SKM-1 treated with dmso at 0.1 percent for 144 hours (cell line): ENCODE measurements around the gene HAGHL.
"Not testable (repeated sequence)": the region's sequence is repeated elsewhere in the genome, so short reads cannot be mapped to it uniquely, and the experiment has no call there.

ENCODE experiments used
- DNase-seq: peaks from one replicate; lab custom pipeline; 2025; ENCODE audit not compliant: unreplicated experiment; lab: John Stamatoyannopoulos, UW

Gene HAGHL

DNA sequence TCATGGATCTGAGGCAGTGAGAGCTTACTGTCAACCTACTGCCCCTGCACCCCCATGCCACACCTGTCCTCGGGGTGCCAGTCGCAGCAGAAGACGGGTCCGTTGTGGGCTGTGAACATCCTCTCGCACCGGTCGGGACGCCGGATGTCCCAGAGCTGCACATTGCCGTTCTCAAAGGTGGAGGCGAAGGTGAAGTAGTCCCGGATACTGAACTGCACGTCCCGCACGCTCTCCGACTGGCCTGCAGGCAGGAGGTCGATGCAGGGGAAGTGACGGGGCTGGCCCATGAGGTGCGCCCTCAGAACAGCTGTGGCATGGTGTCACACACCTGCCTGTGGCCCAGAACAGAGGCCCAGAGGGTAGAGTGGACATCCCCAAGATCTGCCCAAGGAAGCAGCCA lies 39.4 kb upstream of the HAGHL start:
- no peak for DNase-seq

DNA sequence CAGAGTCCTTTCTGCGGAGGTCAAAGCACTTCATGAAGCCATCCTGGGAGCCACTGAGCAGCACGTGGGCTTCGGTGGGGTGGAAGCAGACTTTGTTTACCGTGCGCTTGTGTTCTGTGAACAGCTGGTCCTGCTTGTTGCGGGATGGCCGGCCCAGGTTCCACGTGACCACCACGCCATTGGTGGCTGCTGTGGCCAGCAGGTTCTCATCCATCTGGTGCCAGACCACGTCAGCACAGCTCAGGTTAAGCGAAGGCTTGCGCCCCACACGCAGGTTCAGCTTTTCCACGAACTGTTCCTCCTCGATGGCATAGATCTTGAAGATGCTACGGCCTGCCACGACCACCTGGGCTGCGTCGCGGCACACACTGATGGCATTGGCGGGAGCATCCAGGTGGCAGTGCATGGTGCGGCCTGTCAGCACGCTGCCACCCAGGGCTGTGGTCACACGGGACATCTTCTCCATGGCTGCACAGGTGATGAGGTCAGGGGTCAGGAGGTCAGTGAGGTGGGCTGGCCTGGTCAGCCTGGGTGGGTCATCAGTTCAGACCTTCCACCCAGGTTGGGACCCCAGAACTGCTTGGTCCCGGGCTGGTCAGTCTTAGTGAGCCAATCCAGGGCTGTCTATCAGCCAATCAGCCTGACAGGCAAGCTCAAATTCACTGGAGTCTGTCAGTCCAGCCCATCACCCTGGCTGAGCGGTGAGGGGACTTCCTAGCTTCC lies 37.6 kb upstream of the HAGHL start:
- no peak for DNase-seq

DNA sequence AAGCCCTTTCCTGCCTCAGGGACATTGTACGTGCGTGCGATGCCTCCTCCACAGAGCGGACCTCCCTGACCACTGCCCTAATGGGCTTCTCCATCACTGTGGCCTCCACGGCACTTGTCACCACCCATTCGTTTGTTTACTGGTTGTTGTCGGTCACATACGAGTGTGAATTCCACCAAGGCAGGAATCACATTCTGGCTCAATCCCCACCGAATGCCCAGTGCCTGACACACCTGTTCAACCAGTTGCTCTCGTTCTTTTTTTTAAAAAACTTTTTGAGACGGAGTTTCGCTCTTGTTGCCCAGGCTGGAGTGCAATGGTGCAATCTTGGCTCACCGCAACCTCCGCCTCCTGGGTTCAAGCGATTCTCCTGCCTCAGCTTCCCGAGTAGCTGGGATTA lies 35.7 kb upstream of the HAGHL start:
- DNase-seq, result not testable (repeated sequence)

DNA sequence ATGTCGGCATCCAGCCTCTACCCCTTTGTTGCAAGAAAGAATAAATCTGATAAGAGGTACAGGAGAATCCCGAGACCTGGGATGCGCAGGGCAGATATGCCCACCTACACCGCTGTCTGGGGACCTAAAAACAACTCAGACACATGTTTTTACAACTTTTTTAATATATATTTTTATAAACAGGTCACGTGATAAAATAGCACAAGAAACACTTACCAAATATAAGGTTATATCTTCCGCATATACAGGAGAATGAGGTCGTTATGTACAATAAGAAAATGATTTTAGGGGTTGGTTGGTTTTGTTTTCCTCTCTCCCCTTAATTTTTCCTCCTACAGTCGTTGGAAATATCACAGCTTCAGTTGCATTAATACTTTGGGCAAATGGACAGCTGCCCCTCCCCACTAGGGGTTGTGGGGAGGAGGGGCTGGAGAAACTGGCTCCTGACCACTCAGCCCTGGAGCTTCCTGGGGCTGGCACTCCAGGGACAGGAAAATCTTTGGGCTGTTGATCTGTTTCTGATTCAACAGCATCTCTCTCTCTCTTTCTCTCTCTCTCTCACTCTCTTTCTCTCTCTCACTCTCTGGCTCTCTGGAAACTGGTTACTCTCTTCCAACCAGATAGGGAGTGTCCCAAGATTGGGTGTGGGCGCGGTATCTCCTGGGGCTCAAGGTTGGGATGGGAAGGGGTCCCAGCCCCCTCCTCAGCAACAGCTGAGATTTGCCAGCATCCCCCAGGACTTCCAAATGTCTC lies 34.4 kb upstream of the HAGHL start:
- no peak for DNase-seq

DNA sequence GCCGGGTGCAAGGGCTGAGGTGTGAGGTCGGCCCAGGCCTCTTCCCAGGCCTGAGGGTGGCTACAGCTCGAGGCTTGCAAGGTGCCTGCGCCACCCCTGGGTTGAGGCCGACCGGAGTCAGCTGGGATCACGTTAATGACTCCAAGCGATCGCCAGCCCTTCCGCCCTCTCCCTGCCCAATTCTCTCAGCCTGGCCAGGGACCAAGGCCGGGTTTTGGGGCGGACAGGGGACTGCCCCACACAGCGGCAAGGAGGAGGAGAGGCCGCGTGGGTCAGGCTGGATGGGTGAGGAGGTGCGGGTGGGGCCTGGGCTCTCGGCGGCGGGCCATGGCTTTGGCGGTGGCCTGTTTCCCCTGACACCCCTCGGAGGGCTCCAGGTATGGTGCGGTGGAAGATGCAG lies 33.5 kb upstream of the HAGHL start:
- DNase-seq, result no peak

DNA sequence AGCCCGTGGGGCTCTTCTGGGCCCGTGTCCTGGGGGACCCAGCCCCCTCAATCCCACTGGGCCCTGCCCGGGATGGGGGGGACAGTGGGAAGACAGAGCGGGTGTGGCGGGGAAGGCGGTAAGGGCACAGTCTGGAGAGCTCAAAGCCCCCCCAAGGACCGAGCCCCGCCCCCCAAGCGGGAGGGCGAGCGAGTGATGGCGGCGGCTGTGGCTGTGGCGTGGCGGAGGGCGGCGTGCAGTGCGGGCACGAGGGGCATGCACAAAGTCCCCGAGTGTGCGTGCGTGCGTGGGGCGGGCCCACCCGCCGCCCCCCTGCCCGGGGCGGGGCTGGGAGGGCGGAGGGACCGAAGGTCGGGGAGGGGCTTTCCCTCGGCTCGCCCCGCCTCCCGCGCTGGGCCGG lies 33.1 kb upstream of the HAGHL start:
- DNase-seq, result no peak

DNA sequence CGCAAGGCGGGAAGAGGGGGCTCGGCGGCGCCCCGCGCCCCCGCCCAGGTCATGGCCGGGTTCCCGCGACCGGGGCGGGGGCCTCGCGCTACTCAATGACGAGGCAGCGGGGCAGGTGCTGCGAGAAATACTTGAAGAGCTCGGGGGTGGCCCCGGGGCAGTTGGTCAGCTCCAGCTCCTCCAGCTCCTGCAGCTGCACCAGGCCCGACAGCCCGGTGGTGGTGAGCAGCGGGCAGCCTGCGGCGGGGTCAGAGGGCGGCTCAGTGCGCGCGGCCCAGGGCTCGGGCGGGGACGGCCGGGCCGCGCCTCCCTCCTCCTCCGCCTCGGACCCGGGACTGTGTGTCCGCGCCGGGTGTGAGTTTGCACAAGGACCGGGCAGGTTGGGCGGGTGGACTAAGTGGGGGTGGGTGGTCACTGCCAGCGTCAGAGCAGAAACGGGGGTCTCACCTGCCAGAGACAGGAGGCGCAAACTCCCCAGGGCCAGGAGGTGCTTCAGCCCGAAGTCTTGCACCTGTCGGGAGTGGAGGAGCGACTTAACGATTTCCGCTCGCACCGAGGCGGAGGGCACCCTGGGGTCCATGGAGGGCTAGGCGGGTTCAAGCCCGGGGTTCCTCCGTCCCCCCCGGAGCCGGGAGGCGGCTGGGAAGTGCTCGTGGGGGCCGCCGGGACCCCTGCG lies 32.6 kb upstream of the HAGHL start:
- DNase-seq, result no peak

DNA sequence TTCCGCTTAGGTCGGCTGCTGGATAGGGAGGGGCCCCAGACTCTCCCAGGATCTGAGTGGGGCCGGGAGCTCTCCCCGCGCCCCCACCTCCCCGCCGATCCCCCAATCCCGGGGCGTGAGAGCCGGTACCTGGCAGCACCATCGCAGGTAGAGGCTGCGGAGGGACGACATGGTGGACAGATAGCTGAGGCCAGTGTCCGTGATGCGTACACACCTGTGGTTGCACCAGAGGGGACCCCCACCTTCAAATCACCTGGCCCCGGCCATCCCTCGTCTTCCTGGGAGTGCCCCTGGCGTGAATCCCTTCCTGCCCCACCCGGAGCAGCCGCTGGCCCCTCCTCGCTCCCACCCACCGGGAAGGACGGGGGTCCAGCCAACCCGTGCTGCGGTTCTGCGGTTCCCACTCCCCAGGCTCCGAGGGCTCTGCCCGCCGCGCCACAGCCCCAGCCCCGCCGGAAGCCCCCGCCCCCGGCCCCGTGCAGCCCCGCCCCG lies 32.0 kb upstream of the HAGHL start:
- DNase-seq, result no peak

DNA sequence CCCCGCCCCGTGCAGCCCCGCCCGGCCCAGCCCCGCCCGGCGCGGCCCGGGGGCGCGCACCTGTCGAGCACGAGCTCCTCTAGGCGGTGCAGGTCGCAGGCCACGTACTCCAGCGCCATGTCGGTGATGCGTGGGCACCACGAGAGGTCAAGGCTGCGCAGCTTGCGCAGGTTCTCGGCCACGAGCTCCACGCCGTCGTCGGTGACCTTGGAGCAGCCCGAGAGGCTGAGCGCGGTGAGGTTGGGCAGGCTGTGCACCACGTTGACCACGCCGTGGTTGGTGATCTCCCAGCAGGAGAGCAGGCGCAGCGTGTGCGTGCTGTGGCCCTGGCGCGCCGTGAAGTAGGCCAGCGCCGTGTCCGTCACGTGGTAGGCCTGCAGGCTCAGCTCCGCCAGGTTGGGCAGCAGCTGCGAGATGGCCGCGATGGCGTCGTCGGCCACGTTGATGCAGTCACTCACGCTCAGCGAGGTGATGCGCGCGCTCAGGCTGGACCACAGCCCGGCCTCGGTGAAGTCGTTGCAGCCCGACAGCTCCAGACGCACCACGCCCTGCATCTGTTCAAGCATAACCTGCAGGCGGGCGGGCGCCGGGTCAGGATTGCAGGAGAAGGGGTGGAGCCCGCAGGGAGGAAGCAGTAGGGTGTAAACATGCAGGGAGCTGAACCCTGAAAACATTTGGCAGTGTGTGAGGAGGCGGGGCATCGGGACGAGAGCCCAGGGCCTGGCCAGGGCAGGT lies 31.4 kb upstream of the HAGHL start:
- DNase-seq, result no peak

DNA sequence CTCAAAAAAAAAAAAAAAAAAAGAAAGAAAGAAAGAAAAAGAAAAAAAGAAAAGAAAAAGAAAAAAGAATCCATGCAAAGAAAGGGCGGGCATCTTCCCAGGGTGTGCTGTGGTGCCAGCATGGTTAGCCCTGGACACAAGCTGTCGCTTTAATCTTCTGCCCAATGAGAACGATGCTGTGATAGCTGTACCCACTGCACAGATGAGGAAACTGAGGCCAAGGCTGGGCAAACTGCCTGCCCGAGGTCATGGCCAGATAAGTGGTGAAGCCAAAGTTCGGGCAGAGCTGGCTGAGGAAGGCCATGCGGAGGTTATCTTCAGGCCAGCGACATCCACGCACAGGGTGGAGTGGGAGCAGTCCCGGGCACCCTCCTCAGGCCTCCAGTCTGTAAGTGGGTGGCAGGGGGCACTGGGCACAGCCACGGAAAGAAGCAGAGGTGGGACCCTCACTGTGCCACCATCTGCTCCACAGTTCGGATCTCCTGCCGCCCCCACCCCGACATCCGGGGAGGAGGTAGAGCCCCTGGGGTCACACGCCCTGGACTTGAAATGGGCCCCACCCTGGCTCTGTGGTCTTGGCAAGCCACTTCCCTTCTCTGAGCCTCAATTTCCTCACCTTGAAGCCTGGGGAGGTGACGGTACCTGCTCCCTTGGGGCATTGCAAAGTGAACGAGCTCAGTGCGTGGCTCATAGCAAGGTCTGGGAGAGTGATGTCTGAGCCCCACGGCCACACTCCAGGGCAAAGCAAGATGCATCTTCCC lies 27.8 kb upstream of the HAGHL start:
- DNase-seq, result no peak

DNA sequence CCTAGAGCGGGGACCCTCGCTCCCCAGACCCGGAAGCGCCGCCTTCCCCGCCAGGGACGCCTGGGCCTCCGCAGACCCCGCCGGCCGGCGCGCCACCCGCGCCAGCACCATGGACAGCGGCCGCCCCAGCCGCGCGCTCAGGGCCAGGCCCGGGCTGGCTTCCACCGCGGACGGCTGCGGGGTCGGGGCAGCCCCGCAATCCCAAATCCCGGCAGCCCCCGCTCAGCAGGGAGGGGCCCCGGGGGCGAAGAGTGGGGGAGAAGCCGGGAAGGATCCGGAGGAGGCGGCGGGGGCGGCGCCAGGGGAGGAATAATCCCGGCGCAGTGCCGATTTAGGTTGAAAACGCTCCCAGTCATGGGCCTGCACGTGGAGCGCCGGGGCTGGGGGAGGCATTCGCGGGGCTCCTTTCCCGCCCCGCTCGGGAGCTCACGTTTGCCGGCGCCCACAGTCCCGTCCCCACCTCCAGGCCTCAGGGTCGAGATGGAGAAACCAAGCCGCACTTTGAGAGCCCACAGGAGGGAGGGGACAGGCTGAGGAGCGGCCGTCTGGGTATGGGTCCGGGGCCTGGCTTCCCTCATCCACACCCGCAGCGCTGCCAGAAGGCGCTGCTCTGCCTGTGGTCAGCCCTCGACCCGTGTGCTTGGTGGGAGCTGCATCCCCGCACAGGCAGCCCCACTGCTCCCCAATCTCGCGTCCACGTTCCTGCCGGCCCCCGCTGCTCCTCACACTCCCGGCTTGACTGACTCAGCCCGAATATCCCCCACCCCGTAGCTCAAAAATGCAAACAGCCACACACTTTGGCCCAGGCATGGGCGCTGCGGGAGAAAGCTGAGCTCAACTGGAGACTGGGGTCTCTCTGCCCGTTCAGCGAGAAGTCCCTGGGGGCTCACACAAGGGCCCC lies 26.0 kb upstream of the HAGHL start:
- no peak for DNase-seq

DNA sequence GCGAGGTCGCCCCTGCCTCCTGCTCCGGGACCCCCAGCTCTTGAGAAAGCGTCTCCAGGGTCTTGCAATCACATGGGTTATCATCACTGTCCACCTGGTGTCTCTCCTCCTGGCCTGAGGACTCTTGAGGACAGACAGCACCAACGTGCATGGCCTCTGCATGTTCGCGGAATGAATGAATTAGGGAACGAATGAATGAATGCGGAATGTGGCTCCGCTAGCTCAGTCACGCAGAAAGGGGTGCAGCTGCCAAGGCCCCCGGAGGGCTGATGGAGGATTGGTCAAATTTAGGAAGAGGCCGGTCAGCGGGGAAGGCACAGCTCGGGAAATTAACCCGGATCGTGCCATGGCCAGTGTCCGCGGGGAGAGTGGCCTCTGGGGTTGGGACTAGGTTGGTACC lies 24.6 kb upstream of the HAGHL start:
- DNase-seq, result no peak

DNA sequence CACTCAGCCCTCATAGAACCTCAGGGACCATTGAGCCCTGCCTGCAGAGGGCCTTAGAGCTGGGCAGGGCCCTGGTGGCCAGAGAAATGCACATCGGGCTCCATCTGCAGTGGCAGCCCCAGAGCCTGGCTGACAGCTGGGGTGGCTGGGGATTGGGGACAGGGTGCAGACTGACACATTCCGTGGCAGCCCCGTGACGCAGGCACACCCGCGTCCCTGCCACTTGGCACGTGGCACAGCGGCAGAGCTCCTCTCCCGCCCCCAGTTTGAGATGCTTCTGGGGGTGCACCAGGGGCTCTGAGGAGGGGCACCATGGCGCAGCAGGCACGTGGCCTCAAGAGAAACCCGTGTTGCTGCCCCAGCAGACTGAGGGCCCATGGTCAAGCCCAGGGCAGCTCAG lies 23.5 kb upstream of the HAGHL start:
- DNase-seq, result no peak

DNA sequence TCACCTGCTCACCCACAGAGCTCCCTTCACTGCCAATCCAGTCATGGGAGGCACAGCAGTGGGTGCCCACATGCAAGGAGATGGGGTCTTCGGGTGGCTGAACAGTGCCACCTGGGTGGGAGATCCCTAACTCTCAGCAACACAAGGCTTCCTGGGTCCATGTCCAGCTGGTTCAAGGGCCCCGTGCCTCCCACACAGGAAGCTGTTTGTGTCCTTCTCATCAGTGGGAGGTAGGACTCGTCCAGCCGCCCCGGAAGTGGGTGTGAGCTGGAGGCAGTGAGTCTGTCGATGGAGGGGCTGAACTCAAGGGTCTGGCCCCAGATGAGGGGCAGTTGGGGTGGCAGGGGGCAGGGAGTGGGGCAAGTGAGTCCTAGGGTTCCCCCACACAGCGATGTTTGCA lies 22.9 kb upstream of the HAGHL start:
- DNase-seq, result no peak

DNA sequence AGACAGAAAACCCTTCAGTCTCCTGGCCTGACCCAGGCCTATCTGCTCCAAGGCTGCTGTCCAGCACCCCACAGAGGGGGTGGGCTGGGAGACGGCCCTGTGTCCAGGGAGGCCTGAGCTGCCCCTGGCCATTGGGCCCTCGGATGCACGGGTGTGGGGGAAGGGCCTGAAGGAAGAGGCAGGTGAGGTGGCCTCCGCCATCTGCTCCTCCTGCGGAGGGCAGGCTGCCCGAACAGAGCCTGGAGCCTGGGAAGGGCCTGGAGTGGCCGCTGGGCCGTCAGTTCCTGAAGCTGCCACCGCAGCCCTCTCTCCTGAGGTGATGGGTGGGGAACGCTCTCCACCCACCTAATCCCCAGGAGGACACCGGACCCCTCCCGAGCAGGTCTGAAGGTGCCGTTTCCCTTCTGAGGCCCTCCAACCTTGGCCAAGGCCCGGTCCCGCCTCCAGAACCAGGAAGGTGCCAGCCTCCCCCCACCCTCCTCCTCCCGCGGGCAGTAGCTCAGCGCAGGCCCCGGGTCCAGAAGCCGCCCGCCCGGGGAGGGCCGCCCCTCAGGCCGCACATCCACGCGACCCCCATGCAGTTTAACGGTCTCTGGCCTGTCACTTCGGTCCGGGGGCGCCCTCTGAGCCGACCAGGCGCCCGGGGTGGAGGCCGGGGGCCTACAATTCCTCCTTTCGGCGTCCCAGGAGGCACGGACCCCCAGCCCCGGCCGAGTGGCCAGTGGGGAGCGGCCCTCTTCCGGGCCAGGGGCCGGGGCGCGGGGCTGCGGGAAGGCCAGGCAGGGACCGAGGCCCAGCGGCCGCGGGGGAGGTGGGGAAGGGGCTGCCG lies 22.1 kb upstream of the HAGHL start:
- no peak for DNase-seq

DNA sequence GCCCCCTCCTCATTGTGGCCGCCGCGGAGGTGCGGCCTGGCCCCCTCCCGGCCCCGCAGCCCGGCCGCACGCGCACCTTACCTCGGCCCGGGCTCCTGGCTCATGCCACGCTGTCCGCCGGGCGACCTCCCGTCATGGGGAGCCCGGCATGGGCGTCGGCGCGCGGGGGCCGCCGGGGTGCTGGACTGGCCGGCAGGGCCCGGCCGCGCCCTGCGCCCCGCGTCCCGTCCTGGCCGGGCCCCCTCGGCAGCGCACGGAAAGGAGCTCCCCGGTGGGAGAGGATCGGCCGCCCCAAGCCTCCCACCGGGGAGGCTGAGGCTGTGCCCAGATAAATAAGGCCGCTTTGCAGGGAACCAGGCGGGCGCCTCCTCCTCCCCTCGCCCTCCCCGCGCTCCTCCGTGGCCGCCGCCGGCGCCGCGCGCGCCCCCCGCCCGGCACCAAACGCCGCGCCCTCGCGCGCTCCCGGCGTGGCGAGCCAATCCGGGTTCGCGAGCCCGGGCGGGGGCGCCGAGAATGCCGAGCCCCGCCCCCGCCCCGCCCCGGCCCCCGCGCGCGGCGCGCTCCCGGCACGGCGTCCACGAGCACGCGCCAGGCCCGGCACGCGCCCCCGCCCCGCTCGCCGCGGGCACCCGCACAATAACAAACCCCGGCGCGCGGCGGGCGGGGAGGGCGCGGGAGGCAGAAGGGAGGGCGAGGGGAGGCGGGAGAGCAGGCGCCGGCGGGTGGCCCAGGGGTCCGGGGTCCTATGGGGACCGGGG lies 21.3 kb upstream of the HAGHL start, which contains the start of gene FBXL16:
TSS of gene FBXL16 (minus strand) at position 371 of the 758 bp plus-strand sequence. CDS start 8,396 bp downstream, outside the sequence.
- DNase-seq, result no peak

DNA sequence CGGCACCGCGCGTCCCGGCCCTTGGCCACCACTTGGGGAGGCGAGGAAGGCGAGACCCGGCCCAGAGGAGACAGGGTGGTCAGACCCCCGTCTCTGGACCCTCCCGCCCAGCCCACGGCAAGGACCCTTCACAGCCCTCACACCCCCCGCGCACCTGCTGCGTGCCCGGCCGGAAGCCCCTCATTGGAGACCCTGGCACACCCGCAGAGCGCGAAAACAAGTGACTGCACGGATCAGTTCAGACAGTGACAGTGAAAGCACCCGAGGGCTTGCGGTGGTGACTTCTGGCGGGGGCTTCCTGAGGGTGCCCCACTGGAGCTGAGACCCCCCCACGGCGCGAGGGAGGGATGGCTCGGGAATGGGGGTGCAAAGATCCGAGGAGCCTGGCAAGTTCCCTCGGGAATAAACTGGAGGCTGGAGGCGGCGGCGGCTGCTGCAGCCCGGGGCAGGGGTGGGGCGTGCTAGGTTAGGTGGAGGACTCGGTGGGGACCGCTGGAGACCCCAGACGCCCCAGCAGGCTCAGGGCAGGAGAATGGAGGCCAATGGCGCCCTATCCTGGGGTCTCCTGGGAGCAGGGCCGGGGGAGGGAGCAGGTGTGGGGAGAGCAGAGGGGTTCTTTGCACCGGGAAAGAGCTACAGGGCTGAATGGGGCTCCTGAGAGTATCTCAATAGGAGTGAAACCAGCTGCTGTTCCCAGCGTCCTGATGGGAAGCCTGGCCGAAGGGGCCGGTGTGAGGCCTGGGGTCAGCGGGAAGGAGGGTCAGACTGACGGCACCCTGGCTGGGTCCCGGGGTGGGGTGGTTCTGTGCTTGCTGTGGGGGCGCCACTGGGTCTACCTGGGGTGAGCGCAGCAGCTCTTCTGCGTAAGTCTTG lies 20.5 kb upstream of the HAGHL start:
- DNase-seq, result no peak
